Skeletal muscle satellite cell (primary cell): ENCODE results near the gene NEK11.
"Not testable (repeated sequence)": the region's sequence is repeated elsewhere in the genome, so short reads cannot be mapped to it uniquely, and the experiment has no call there.

Experiments
- H3K27me3 ChIP-seq: 2 replicates; pipeline ENCODE4 v1.7.0; 2013; ENCODE audit warnings: low read length; ENCODE audit not compliant: control insufficient read depth, insufficient read depth
- H3K36me3 ChIP-seq: 2 replicates; pipeline ENCODE4 v1.7.0; 2013; ENCODE audit warnings: mild to moderate bottlenecking, control low read depth, low read length; ENCODE audit not compliant: insufficient read depth
- H3K4me1 ChIP-seq: 2 replicates; pipeline ENCODE4 v1.7.0; 2013; ENCODE audit warnings: low read length; ENCODE audit not compliant: control insufficient read depth, insufficient read depth
- H3K4me2 ChIP-seq: 2 replicates; pipeline ENCODE4 v1.7.0; 2013; ENCODE audit warnings: mild to moderate bottlenecking, low read length
- H3K4me3 ChIP-seq: 2 replicates; pipeline ENCODE4 v1.7.0; 2013; ENCODE audit warnings: low read length
- H3K9ac ChIP-seq: 2 replicates; pipeline ENCODE4 v1.7.0; 2013; ENCODE audit warnings: mild to moderate bottlenecking, low read depth, low read length, moderate library complexity
- H3K9me3 ChIP-seq: replicated peaks from 2 replicates; pipeline ENCODE4 v1.7.0; 2013; ENCODE audit warnings: mild to moderate bottlenecking, control low read depth, low read length

Gene NEK11

DNA sequence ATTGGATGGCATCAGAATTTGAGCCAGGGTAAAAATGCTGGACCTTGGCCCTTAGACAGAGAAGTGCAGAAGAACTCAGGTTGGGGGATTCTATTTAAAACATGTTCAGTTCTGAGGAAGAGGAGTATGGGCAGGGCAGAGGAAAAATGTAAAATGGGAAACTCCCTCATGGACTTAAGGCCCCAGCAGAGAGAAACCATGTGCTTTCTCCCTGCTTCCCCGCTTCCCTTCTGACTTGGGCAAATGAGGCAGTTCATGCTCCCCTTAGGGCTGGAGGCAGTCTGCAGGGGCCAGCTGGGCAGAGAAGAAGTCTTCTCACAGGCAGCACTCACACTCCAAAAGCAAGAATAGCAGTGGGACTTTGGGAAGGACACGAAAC, 345.0 kb downstream of the NEK11 start:
- Histone ChIP-seq H3K36me3 (peaks cover 29% of the 10 kb centered on the region), H3K9ac (no peak overlapping the region)

DNA sequence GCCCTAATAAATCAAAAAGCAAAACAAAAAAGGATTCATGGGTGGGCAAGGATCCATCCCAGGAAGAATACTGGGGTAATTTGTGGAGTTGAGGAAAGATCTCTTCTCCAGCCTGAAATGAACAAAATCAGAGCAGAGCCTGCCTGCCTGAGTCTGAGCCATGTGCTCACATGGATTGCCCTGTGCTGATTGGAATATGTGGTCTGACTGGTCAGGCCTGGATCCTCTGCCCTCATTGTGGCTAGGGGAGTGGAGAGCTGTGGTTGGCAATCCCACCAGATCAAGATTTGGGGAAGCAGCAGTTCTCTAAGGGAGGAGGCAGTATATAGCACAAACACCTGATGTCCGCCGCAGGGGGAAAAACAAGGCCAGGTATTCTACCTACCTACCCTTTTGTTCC, 348.1 kb downstream of the NEK11 start:
- Histone ChIP-seq H3K36me3 (peaks cover 29% of the 10 kb centered on the region), H3K9me3 (no peaks in the 10 kb centered on the region), H3K4me2 (no peak overlapping the region), H3K4me3 (no peak overlapping the region), H3K27me3 (no peaks in the 10 kb centered on the region), H3K4me1 (no peaks in the 10 kb centered on the region), H3K9ac (no peak overlapping the region)

More for the DNA sequence above, 345.0 kb downstream of the NEK11 start:
- Histone ChIP-seq H3K4me2 (no peak overlapping the region), H3K9me3 (no peaks in the 10 kb centered on the region), H3K4me1 (no peaks in the 10 kb centered on the region), H3K4me3 (no peak overlapping the region), H3K27me3 (no peaks in the 10 kb centered on the region)

DNA sequence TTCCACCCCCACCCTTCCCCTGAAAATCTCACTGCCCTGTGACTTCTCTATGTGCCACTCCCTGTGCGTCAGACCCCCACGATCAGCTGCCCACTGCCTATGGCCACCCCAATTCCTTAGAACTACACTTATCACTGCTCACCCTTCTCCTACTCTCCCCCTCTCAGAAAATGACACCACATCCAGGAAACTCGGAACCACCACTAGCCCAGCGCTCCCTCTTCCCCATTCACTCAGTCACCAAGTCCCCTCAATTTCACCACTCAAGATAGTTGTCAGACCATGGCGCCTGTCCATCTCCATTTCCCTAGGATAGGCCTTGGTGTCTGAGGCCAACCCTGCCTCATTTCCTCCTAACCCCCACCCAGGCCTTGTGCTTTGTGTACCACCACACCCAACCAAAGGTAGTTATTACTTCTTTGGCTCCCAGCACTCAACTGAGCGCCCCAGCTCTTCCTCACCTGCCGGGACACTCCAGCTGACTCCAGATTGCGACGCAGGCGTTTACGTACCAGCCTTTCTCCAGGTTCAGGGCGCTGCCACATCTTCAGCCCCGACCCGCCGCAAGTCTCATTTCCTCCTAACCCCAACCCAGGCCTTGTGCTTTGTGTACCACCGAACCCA, 354.3 kb downstream of the NEK11 start:
- H3K9ac ChIP-seq: peak overlapping the region; percentile 95
- peak overlapping the region; percentile 97 for H3K4me3 ChIP-seq
- not testable (repeated sequence) for H3K36me3 ChIP-seq, H3K9me3 ChIP-seq, H3K27me3 ChIP-seq
- peak overlapping the region; percentile 97 for H3K4me2 ChIP-seq
- peaks cover 10% of the 10 kb centered on the region for H3K4me1 ChIP-seq

DNA sequence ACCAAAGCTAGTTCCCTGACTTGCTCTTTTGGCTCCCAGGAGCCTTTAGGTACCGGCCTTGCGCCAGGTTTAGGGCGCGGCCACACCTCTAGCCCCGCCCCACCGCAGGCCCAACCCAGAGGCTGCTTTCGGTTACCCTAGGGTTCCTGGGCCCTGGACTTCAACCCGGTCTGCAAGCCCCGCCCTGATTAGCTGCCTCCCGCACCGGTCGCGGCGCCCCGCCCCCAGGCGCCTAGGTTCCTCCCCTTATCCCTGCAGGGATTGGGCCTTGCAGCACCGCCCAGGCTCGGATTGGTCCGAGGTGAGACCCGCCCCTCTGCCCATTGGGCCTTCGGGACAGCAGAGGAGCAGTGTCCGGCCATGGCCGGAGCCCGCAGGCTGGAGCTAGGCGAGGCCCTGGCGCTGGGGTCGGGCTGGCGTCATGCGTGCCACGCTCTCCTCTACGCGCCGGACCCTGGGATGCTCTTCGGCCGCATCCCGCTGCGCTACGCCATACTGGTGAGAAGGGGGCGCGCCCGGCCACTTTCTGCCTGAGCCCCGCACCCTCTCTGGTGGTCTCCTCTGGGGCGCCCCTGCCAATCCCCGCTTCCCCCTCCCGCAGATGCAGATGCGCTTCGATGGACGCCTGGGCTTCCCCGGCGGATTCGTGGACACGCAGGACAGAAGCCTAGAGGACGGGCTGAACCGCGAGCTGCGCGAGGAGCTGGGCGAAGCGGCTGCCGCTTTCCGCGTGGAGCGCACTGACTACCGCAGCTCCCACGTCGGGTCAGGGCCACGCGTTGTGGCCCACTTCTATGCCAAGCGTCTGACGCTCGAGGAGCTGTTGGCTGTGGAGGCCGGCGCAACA, 355.0 kb downstream of the NEK11 start, which contains the start of gene NUDT16:
TSS of gene NUDT16 (plus strand) at position 330 of the 847 bp plus-strand sequence. CDS start at position 361, 31 bp downstream.
- H3K9ac ChIP-seq: peak within 1 kb of the TSS; percentile 95
- peaks cover 10% of the 10 kb centered on the region for H3K4me1 ChIP-seq
- peak within 1 kb of the TSS; percentile 97 for H3K4me2 ChIP-seq
- H3K9me3 ChIP-seq: no peaks in the 10 kb centered on the region
- H3K36me3 ChIP-seq: peaks cover 7% of the 10 kb centered on the region
- no peaks in the 10 kb centered on the region for H3K27me3 ChIP-seq
- peak within 1 kb of the TSS; percentile 97 for H3K4me3 ChIP-seq

DNA sequence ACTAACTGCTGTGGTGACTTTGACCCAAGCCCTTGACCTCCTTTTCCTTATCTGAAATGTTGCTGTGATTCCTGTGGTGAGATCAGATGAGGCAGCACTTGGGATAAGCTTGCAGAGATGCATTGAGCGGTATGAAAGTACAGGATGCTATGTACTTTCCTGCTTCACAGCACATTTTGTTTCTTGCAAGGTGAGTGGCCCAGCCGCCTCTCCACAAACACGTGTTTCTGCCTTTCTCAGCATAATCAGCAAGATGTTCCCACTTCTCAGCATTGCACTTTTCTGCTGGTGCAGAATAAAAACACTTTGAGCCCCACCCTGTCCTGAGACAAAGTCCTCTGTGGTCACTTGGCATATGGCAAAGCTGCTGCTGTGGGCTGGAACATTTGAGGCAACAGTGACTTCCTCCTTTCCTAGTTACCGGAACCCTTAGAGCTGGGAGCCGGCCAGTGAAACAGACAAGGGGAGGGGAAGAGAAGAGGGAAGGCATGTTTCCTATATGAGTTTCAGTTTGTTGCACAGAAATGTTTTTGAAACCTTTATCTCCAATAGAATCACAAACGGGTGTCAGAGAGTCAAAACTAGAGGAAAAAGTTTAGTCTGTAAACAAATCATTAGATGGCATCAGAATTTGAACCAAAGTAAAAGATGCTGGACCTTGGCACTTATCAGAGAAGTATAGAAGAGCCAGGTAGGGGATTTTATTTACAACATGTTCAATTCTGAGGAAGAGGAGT, 359.9 kb downstream of the NEK11 start:
- Histone ChIP-seq H3K27me3 (no peaks in the 10 kb centered on the region), H3K9me3 (no peaks in the 10 kb centered on the region), H3K36me3 (peaks cover 7% of the 10 kb centered on the region), H3K9ac (no peak overlapping the region), H3K4me3 (no peak overlapping the region), H3K4me1 (peaks cover 12% of the 10 kb centered on the region), H3K4me2 (no peak overlapping the region)

DNA sequence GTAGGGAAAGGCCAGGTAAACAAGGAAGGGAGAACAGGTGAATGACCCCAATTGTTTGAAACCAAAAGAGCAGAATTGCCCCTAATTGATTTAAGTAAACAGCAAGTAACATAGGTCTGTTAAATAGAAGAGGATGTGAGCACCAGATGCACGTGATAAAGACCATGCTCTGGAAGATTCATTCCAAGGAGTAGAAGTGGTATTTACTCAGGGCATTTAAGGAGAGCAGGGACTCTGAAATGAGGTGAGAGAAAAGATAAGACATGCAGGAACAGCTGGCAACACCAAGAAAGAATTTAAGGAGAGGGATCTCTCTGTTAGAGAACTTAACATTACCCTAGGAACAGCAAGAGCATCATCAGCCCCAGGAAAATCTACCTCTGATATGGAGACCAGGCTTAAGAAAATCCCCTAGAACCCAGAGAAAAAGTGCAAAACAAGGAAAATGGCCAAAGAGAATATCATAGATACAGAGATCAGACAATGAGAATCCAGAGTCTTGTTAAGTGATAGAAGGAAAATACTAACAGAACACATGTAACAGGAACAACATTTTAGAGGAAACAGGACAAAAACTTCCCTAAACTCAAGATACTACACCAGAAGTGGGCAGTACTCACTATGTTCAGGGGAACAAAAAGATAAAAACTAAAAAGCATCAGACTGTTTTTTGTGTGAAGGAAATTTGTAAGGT, 361.3 kb downstream of the NEK11 start:
- Histone ChIP-seq H3K9ac (no peak overlapping the region), H3K4me2 (no peak overlapping the region), H3K27me3 (no peaks in the 10 kb centered on the region), H3K4me3 (no peak overlapping the region), H3K4me1 (peaks cover 6% of the 10 kb centered on the region), H3K36me3 (peaks cover 7% of the 10 kb centered on the region), H3K9me3 (no peaks in the 10 kb centered on the region)

DNA sequence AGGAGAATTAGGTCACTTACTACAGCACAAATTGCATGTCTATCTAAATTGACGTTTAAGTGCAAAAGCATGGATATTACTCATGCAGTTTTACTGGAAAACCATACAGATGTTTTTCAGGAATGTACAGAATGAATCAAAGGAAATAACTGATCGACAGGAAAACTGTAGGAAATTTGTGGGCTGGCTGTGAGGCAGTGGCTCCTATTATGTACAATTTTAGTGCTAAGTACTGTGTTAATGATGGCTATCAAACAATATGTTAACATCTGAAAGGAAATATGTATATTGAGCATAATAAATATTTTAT, 361.8 kb downstream of the NEK11 start:
- Histone ChIP-seq H3K27me3 (no peaks in the 10 kb centered on the region), H3K36me3 (peaks cover 7% of the 10 kb centered on the region), H3K9me3 (no peaks in the 10 kb centered on the region), H3K4me1 (peaks cover 6% of the 10 kb centered on the region), H3K4me3 (no peak overlapping the region), H3K9ac (no peak overlapping the region), H3K4me2 (no peak overlapping the region)

DNA sequence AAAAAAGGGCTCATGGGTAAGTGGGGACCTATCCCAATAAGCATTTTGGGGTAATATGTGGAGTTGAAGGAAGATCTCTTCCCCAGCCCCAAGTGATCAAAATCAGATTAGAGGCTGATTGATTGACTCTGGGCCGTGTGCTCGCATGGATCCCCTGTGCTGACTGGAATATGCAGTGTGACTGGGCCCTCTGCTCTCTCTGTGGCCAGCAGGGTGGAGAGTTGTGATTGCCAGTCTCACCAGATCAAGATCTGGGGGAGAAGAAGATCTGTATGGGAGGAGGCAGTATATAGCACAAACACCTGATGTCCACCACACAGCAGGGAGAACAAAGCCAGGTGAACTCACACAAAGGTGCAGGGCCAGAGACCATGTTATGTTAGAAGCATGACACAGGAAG, 363.7 kb downstream of the NEK11 start:
- Histone ChIP-seq H3K27me3 (no peaks in the 10 kb centered on the region), H3K9ac (no peak overlapping the region), H3K4me1 (peaks cover 6% of the 10 kb centered on the region), H3K9me3 (no peaks in the 10 kb centered on the region), H3K36me3 (peaks cover 7% of the 10 kb centered on the region), H3K4me3 (no peak overlapping the region), H3K4me2 (no peak overlapping the region)

DNA sequence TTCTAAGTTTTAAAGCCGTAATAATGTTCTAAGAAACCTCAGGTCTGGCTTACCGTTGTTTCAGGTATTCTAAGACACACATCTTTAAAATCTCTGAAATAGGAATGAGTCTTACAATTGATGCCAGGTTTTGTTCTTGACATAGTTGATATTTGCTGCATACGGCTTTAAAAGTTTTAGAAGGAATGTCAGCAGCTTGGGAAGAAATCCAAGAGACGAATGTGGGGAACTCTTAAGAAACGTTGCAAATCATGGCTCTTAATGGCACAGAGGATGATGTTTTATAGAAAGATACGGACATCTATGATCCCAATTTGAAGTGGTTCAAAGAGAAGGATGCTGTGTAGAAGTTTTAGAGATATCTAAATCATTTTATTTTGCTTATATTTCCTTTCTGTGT, 366.4 kb downstream of the NEK11 start:
- no peaks in the 10 kb centered on the region for H3K36me3 ChIP-seq
- no peak overlapping the region for H3K4me2 ChIP-seq
- H3K4me3 ChIP-seq: no peak overlapping the region
- peaks cover 6% of the 10 kb centered on the region for H3K4me1 ChIP-seq
- H3K9me3 ChIP-seq: no peaks in the 10 kb centered on the region
- no peaks in the 10 kb centered on the region for H3K27me3 ChIP-seq
- no peak overlapping the region for H3K9ac ChIP-seq

DNA sequence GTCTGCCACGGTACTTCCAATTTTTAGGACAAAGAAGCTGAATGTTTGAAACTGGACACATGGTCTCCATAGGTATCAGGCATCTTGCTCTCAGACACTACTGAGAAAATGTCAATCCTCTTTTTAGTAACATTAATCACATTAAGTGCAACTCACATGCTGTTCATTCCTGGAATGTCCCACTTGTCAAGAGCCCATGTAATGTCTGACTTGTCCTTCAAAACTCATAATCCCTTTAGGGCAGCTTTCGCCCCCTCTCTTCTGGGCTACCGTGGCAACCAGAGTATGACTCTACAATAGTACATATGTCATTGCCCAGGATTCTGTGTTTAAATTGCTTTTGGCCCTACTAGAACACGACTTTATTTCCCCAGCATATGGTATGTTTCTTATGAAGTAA, 367.2 kb downstream of the NEK11 start:
- no peak overlapping the region for H3K9ac ChIP-seq
- H3K36me3 ChIP-seq: no peaks in the 10 kb centered on the region
- H3K4me2 ChIP-seq: no peak overlapping the region
- H3K27me3 ChIP-seq: no peaks in the 10 kb centered on the region
- no peak overlapping the region for H3K4me3 ChIP-seq
- no peaks in the 10 kb centered on the region for H3K9me3 ChIP-seq
- no peaks in the 10 kb centered on the region for H3K4me1 ChIP-seq

DNA sequence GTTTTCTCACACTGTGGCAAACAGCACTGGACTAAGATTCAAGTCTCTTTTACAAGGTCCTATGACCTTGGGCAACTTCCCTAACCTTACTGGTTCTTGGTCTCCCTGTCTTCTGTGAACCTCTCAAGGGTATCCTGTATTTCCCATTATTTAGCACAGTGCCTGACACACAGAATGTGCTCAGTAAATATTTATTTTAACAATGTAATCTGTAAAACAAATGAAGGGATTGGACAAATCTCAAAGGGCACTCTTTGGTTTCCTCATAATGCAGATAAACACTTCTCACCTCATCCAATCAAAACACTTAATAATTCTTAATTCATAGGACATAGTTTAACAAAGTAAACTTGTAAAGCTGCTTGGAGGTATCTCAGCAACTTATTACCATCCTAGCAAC, 367.7 kb downstream of the NEK11 start:
- H3K4me3 ChIP-seq: no peak overlapping the region
- H3K36me3 ChIP-seq: no peaks in the 10 kb centered on the region
- no peak overlapping the region for H3K9ac ChIP-seq
- H3K9me3 ChIP-seq: no peaks in the 10 kb centered on the region
- no peak overlapping the region for H3K4me2 ChIP-seq
- H3K4me1 ChIP-seq: no peaks in the 10 kb centered on the region
- H3K27me3 ChIP-seq: no peaks in the 10 kb centered on the region
